Measurements from ENCODE around the gene DGKH. TPM values are rescaled to one million over a fixed set of nuclear protein-coding genes. Genes with fewer than 3 reads are reported as not detected.

Gene DGKH
- total RNA-seq, 1 experiment from 2014 or later = 22.8 TPM

GRCh38 chr13:42228527-42228926, 180.1 kb downstream of the DGKH start:
- no TSS peak for BruUV-seq (replicated peaks)
- DNase-seq (ENCODE audit: low read depth, low spot score) = no peak
- no peak overlapping the region for H3K4me3 ChIP-seq (ENCODE audit: low read depth in 2 of 2, low read length in 2 of 2)
- no peak overlapping the region for H3K27ac ChIP-seq (ENCODE audit: low read length)
- ChIA-PET POLR2A (interaction anchor here (0.6 kb wide), 1 partner anchor 25 kb away, joined by 3 read pairs; no protein-coding TSS in a partner anchor), CTCF (no interaction called here)
- intact Hi-C loops (cut with micrococcal nuclease; ENCODE audit: unreplicated experiment) = no loop called here
- no peaks in the 10 kb centered on the region for H3K9me3 ChIP-seq (ENCODE audit: control insufficient read depth, insufficient read depth, low read depth, low read length)
- peaks cover 2% of the 10 kb centered on the region; the same call in 1 of the 2 replicates for H3K36me3 ChIP-seq (ENCODE audit: control insufficient read depth, insufficient read depth, low read length)
- in situ Hi-C loops (cut with HindIII; ENCODE audit: low pct_unique_long_range_greater_than_20kb, low sequenced_read_pairs) = no loop called here
- ATAC-seq = no peak
- no peaks in the 10 kb centered on the region for H3K27me3 ChIP-seq (ENCODE audit: control insufficient read depth, insufficient read depth, low read length)
- no peaks in the 10 kb centered on the region for H3K4me1 ChIP-seq (ENCODE audit: control insufficient read depth, insufficient read depth, low read length)
- no peak for TF ChIP-seq POLR2AphosphoS5 (IDR thresholded peaks at IDR 0.05; ENCODE audit: low read depth, low read length)
- no peak for TF ChIP-seq SIN3A (IDR thresholded peaks at IDR 0.05; ENCODE audit: borderline replicate concordance, insufficient read depth, low read depth, low read length)
- TF ChIP-seq CTCF (IDR thresholded peaks at IDR 0.05) = no peak
- TF ChIP-seq, protein P1, sequence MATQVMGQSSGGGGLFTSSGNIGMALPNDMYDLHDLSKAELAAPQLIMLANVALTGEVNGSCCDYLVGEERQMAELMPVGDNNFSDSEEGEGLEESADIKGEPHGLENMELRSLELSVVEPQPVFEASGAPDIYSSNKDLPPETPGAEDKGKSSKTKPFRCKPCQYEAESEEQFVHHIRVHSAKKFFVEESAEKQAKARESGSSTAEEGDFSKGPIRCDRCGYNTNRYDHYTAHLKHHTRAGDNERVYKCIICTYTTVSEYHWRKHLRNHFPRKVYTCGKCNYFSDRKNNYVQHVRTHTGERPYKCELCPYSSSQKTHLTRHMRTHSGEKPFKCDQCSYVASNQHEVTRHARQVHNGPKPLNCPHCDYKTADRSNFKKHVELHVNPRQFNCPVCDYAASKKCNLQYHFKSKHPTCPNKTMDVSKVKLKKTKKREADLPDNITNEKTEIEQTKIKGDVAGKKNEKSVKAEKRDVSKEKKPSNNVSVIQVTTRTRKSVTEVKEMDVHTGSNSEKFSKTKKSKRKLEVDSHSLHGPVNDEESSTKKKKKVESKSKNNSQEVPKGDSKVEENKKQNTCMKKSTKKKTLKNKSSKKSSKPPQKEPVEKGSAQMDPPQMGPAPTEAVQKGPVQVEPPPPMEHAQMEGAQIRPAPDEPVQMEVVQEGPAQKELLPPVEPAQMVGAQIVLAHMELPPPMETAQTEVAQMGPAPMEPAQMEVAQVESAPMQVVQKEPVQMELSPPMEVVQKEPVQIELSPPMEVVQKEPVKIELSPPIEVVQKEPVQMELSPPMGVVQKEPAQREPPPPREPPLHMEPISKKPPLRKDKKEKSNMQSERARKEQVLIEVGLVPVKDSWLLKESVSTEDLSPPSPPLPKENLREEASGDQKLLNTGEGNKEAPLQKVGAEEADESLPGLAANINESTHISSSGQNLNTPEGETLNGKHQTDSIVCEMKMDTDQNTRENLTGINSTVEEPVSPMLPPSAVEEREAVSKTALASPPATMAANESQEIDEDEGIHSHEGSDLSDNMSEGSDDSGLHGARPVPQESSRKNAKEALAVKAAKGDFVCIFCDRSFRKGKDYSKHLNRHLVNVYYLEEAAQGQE (IDR thresholded peaks at IDR 0.05; ENCODE audit: insufficient read depth in 1 of 2, low read depth in 2 of 2, low read length in 1 of 2) = no peak
- no peak for TF ChIP-seq TCF7L2 (IDR thresholded peaks at IDR 0.05; ENCODE audit: low read depth, low read length)

- POLR2A ChIA-PET = no interaction called here
- CTCF ChIA-PET = no interaction called here
- no peaks in the 10 kb centered on the region for H3K27me3 ChIP-seq (ENCODE audit: control insufficient read depth, insufficient read depth, low read length)
- no peaks in the 10 kb centered on the region for H3K9me3 ChIP-seq (ENCODE audit: control insufficient read depth, insufficient read depth, low read depth, low read length)
- in situ Hi-C loops (cut with HindIII; ENCODE audit: low pct_unique_long_range_greater_than_20kb, low sequenced_read_pairs) = no loop called here
- BruUV-seq (replicated peaks) = no TSS peak
- H3K4me1 ChIP-seq (ENCODE audit: control insufficient read depth, insufficient read depth, low read length) = no peaks in the 10 kb centered on the region
- ATAC-seq = no peak
- TF ChIP-seq POLR2AphosphoS5 (IDR thresholded peaks at IDR 0.05; ENCODE audit: low read depth, low read length) (no peak), SIN3A (IDR thresholded peaks at IDR 0.05; ENCODE audit: borderline replicate concordance, insufficient read depth, low read depth, low read length) (no peak), CTCF (IDR thresholded peaks at IDR 0.05) (no peak), TCF7L2 (IDR thresholded peaks at IDR 0.05; ENCODE audit: low read depth, low read length) (no peak)
- TF ChIP-seq, protein P1 (IDR thresholded peaks at IDR 0.05; ENCODE audit: insufficient read depth in 1 of 2, low read depth in 2 of 2, low read length in 1 of 2) = no peak
- H3K27ac ChIP-seq (ENCODE audit: low read length) = no peak overlapping the region
- no peak overlapping the region for H3K4me3 ChIP-seq (ENCODE audit: low read depth in 2 of 2, low read length in 2 of 2)
- intact Hi-C loops (cut with micrococcal nuclease; ENCODE audit: unreplicated experiment) = no loop called here
- H3K36me3 ChIP-seq (ENCODE audit: control insufficient read depth, insufficient read depth, low read length) = peaks cover 2% of the 10 kb centered on the region; the same call in 1 of the 2 replicates
- DNase-seq (ENCODE audit: low read depth, low spot score) = no peak
These were observed 180.8 kb downstream of the DGKH start for GRCh38 chr13:42229287-42229686.
